Breast epithelium (tissue), 3 donors: ENCODE measurements around the gene NUTF2.
"Not testable (repeated sequence)": the region's sequence is repeated elsewhere in the genome, so short reads cannot be mapped to it uniquely, and the experiment has no call there.

Experiments used
- POLR2A ChIP-seq: fragments of 450-650 bp; IDR thresholded peaks from one replicate; pipeline ENCODE4 v1.6.1; 2016; ENCODE audit warnings: antibody characterized with exemption, mild to moderate bottlenecking, moderate library complexity
- TF ChIP-seq, protein P1 (sequence below), 3 donors: fragments of 450-650 bp; IDR thresholded peaks; one replicate each; pipeline ENCODE4 v1.5.1; 2016 to 2017; ENCODE audit warnings: antibody characterized with exemption in 3 of 3, mild to moderate bottlenecking in 3 of 3, moderate library complexity in 3 of 3

DNA sequence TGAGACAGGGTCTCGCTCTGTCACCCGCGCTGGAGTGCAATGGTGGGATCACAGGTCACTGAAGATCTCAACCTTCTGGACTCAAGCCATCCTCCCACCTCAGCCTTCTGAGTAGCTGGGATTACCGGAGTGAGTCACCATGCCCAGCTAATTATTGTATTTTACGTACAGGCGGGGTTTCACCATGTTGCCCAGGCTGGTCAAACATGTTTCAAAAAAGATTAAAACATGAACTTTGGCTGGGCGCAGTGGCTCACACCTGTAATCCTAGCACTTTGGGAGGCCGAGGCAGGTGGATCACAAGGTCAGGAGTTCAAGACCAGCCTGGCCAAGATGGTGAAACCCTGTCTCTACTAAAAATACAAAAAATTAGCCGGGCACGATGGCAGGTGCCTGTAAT lies 9.5 kb upstream of the NUTF2 start:
- TF ChIP-seq, protein P1, sequence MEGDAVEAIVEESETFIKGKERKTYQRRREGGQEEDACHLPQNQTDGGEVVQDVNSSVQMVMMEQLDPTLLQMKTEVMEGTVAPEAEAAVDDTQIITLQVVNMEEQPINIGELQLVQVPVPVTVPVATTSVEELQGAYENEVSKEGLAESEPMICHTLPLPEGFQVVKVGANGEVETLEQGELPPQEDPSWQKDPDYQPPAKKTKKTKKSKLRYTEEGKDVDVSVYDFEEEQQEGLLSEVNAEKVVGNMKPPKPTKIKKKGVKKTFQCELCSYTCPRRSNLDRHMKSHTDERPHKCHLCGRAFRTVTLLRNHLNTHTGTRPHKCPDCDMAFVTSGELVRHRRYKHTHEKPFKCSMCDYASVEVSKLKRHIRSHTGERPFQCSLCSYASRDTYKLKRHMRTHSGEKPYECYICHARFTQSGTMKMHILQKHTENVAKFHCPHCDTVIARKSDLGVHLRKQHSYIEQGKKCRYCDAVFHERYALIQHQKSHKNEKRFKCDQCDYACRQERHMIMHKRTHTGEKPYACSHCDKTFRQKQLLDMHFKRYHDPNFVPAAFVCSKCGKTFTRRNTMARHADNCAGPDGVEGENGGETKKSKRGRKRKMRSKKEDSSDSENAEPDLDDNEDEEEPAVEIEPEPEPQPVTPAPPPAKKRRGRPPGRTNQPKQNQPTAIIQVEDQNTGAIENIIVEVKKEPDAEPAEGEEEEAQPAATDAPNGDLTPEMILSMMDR (IDR thresholded peaks at IDR 0.05) = not testable (repeated sequence)
- not testable (repeated sequence) for TF ChIP-seq POLR2A
